Keratinocyte (primary cell): ENCODE measurements around the gene HIP1R. TPM values are rescaled to one million over a fixed set of nuclear protein-coding genes. Genes with fewer than 3 reads are reported as not detected.

Source experiments
- DNase-seq: peaks from one replicate; pipeline ENCODE4 v3.0.0-alpha.2; 2011; ENCODE audit warnings: low read depth, missing footprints, low spot score
- FAIRE-seq: peaks from 2 replicates; lab custom pipeline; 2011; peaks lifted over from hg19 to GRCh38; lab: Jason Lieb, UNC
- H2AFZ ChIP-seq: 2 replicates; pipeline ENCODE4 v1.6.0; 2012; ENCODE audit warnings: low read length, control low read depth, inconsistent platforms; ENCODE audit not compliant: control insufficient read depth
- H3K27ac ChIP-seq: 2 replicates; pipeline ENCODE4 v1.5.1; 2011; ENCODE audit warnings: low read length; ENCODE audit not compliant: control insufficient read depth, insufficient read depth
- H3K27me3 ChIP-seq: 3 replicates; pipeline ENCODE4 v1.6.0; 2011; ENCODE audit warnings: low read length; ENCODE audit not compliant: control insufficient read depth, insufficient read depth; ENCODE audit errors: extremely low read depth
- H3K36me3 ChIP-seq, 2 experiments: 2 replicates in 1 of 2; 3 replicates in 1 of 2; pipeline ENCODE4 v1.5.1; 2011; ENCODE audit warnings: low read length in 2 of 2, mild to moderate bottlenecking in 1 of 2; ENCODE audit not compliant: control insufficient read depth in 2 of 2, insufficient read depth in 2 of 2; ENCODE audit errors: extremely low read depth in 1 of 2
- H3K4me1 ChIP-seq: 3 replicates; pipeline ENCODE4 v1.5.1; 2011; ENCODE audit warnings: low read length; ENCODE audit not compliant: control insufficient read depth, insufficient read depth; ENCODE audit errors: extremely low read depth
- H3K4me2 ChIP-seq: 3 replicates; pipeline ENCODE4 v1.6.0; 2011; ENCODE audit warnings: low read depth, low read length; ENCODE audit not compliant: control insufficient read depth, insufficient read depth; ENCODE audit errors: extremely low read depth
- H3K4me3 ChIP-seq, 3 experiments: fragments of 200-600 bp in 1 of 3; sonication (generic) in 1 of 3; 2 replicates in 2 of 3; 3 replicates in 1 of 3; pipeline ENCODE4 v1.5.1; 2011 to 2016; ENCODE audit warnings: low read length in 3 of 3, mild to moderate bottlenecking in 3 of 3, control low read depth in 2 of 3, inconsistent platforms in 1 of 3, low read depth in 1 of 3, mixed read lengths in 1 of 3, mixed run types in 1 of 3, moderate library complexity in 1 of 3; ENCODE audit not compliant: control insufficient read depth in 2 of 3, insufficient read depth in 2 of 3; ENCODE audit errors: extremely low read depth in 1 of 3
- H3K79me2 ChIP-seq: 2 replicates; pipeline ENCODE4 v1.6.0; 2012; ENCODE audit warnings: low read length; ENCODE audit not compliant: control insufficient read depth, insufficient read depth
- H3K9ac ChIP-seq: 3 replicates; pipeline ENCODE4 v1.6.0; 2011; ENCODE audit warnings: low read length; ENCODE audit not compliant: control insufficient read depth, insufficient read depth; ENCODE audit errors: extremely low read depth
- H3K9me1 ChIP-seq: 3 replicates; pipeline ENCODE4 v1.6.0; 2011; ENCODE audit warnings: low read length; ENCODE audit not compliant: control insufficient read depth, insufficient read depth; ENCODE audit errors: extremely low read depth
- H3K9me3 ChIP-seq: 2 replicates; pipeline ENCODE4 v1.5.1; 2012; ENCODE audit warnings: low read depth, low read length; ENCODE audit not compliant: control insufficient read depth
- H4K20me1 ChIP-seq: 3 replicates; pipeline ENCODE4 v1.6.0; 2011; ENCODE audit warnings: low read length; ENCODE audit not compliant: control insufficient read depth, insufficient read depth; ENCODE audit errors: extremely low read depth
- EZH2 ChIP-seq: IDR thresholded peaks from one replicate; pipeline ENCODE4 v1.6.1; 2012; ENCODE audit warnings: inconsistent platforms, mild to moderate bottlenecking, low read length, moderate library complexity
- dilution Hi-C: fragments of 300-500 bp; cut with MboI; formaldehyde crosslinking; loops from one replicate; pipeline ENCODE4 v1.7.0; 2020; ENCODE audit warnings: low sequenced_read_pairs; ENCODE audit not compliant: extremely low pct_ligation_motif_present
- polyA plus RNA-seq, 5 experiments: library from polyadenylated mRNA; depleted of rRNA in 3 of 5; stranded (reverse) in 3 of 5; stranded (forward) in 1 of 5; unstranded in 1 of 5; fragments of >200 nt; gene quantifications; 1 replicate in 1 of 5; 2 replicates in 3 of 5; 3 replicates in 1 of 5; pipeline versions ENCODE4 v1.2.1 to v1.2.3, GENCODE V29; 2011 to 2012; ENCODE audit warnings: missing spikeins in 2 of 5, low read depth in 1 of 5, low replicate concordance in 1 of 5
- TF ChIP-seq, protein P1 (sequence below), 3 experiments: IDR thresholded peaks in 1 of 3; conservative IDR thresholded peaks in 1 of 3; optimal IDR thresholded peaks in 1 of 3; 2 replicates in 2 of 3; 3 replicates in 1 of 3; pipeline versions ENCODE3 to v1.5.1; 2011; ENCODE audit warnings: low read length in 3 of 3, mild to moderate bottlenecking in 3 of 3, moderate library complexity in 2 of 3, control low read depth in 1 of 3, inconsistent platforms in 1 of 3; ENCODE audit not compliant: insufficient read depth in 2 of 3; ENCODE audit errors: extremely low read depth in 1 of 3

The HIP1R gene
- polyA plus RNA-seq, 1 donor (not counting 4 experiments of a cell fraction or from before 2014, with no cell fraction given), result 23.0 TPM

DNA sequence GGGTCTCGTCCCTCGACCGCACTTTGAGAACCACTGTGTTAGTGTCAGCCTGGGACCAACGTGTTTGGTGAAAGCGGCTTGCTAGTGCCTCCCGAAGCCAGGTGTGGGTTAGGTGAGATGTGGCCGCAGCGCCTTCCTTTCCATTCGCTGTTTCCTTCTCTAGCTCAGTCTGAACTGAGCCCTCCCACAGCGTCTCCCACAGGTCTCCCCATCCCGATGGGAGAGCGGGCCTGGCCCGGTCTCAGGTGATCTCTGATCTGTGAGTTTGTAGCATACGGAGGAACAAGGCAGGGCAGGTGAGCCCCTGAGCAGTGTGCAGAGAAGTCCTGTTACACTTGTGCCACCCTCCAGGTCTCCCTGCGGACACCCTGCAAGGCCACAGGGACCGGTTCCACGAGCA is 19.3 kb downstream of the HIP1R start:
- dilution Hi-C loops, result no loop called here
- H3K9ac ChIP-seq, result no peak overlapping the region
- H3K27ac ChIP-seq, result no peak overlapping the region
- no peak for TF ChIP-seq EZH2
- TF ChIP-seq, protein P1, sequence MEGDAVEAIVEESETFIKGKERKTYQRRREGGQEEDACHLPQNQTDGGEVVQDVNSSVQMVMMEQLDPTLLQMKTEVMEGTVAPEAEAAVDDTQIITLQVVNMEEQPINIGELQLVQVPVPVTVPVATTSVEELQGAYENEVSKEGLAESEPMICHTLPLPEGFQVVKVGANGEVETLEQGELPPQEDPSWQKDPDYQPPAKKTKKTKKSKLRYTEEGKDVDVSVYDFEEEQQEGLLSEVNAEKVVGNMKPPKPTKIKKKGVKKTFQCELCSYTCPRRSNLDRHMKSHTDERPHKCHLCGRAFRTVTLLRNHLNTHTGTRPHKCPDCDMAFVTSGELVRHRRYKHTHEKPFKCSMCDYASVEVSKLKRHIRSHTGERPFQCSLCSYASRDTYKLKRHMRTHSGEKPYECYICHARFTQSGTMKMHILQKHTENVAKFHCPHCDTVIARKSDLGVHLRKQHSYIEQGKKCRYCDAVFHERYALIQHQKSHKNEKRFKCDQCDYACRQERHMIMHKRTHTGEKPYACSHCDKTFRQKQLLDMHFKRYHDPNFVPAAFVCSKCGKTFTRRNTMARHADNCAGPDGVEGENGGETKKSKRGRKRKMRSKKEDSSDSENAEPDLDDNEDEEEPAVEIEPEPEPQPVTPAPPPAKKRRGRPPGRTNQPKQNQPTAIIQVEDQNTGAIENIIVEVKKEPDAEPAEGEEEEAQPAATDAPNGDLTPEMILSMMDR (optimal IDR thresholded peaks at IDR 0.05 in 1 of 3, IDR thresholded peaks at IDR 0.05 in 1 of 3, conservative IDR thresholded peaks at IDR 0.05 in 1 of 3; ENCODE audit: extremely low read depth in 1 of 3, insufficient read depth in 2 of 3, low read length in 3 of 3), result no peak
- H3K4me1 ChIP-seq, result peaks cover 15% of the 10 kb centered on the region
- peaks cover 18 to 24% of the 10 kb centered on the region in 2 experiments for H3K36me3 ChIP-seq
- DNase-seq (no peak), FAIRE-seq (no peak)
- H3K27me3 ChIP-seq, result no peaks in the 10 kb centered on the region
- no peak overlapping the region for H3K4me3 ChIP-seq
- no peak overlapping the region for H3K4me2 ChIP-seq
- no peaks in the 10 kb centered on the region for H4K20me1 ChIP-seq
- H3K9me1 ChIP-seq, result peaks cover 6% of the 10 kb centered on the region
- H3K9me3 ChIP-seq, result no peaks in the 10 kb centered on the region
- H3K79me2 ChIP-seq, result no peaks in the 10 kb centered on the region
- no peak overlapping the region for H2AFZ ChIP-seq

DNA sequence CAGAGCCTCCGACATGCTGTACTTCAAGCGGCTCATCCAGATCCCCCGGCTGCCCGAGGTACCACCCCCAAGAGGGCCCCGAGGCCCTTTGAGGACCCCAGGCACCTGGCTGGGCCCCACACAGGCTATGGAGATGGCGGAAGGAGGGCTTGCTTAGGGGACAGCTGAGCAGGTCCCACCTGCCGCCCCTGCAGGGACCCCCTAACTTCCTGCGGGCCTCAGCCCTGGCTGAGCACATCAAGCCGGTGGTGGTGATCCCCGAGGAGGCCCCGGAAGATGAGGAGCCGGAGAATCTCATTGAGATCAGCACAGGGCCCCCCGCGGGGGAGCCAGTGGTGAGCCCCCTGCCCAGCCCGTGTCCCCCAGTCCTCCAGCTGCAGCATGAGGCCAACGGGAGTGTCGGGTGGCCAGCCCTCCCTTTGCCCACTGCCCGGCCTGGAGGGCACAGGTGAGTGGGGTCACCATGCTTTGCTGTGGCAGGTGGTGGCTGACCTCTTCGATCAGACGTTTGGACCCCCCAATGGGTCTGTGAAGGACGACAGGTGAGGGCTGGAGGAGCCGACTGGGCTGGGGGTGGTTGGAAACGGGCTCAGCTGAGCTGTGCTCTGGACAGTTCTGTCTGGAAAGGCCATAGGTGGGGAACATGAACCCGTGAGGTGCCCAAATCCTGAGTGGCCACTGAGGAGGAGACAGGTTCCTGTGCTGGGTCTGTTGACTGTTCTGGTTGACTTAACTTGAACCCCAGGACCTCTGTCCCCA is 20.0 kb downstream of the HIP1R start:
- Histone ChIP-seq H3K9me3 (no peaks in the 10 kb centered on the region), H3K36me3 (peaks cover 17 to 29% of the 10 kb centered on the region in 2 experiments), H4K20me1 (no peaks in the 10 kb centered on the region), H3K79me2 (no peaks in the 10 kb centered on the region), H3K4me2 (no peak overlapping the region), H3K4me1 (peaks cover 15% of the 10 kb centered on the region), H2AFZ (no peak overlapping the region), H3K27ac (no peak overlapping the region), H3K27me3 (no peaks in the 10 kb centered on the region), H3K9ac (no peak overlapping the region), H3K4me3 (no peak overlapping the region), H3K9me1 (peaks cover 6% of the 10 kb centered on the region)
- no peak for FAIRE-seq
- no peak for TF ChIP-seq EZH2
- TF ChIP-seq, protein P1 (optimal IDR thresholded peaks at IDR 0.05 in 1 of 3, IDR thresholded peaks at IDR 0.05 in 1 of 3, conservative IDR thresholded peaks at IDR 0.05 in 1 of 3; ENCODE audit: extremely low read depth in 1 of 3, insufficient read depth in 2 of 3, low read length in 3 of 3), result no peak
- DNase-seq, result no peak
- dilution Hi-C loops, result no loop called here
